Neural crest cell (in vitro differentiated cells): ENCODE measurements around the gene SAP30BP. TPM values are rescaled to one million over a fixed set of nuclear protein-coding genes. Genes with fewer than 3 reads are reported as not detected.

Experiments used
- DNase-seq: peaks from one replicate; pipeline ENCODE4 v3.0.0; 2021; ENCODE audit warnings: low read depth, mixed read lengths, low spot score
- H3K27ac Mint-ChIP-seq: one replicate; pipeline ENCODE4 v1.8.0; 2021; ENCODE audit warnings: mild to moderate bottlenecking, mixed read lengths; ENCODE audit not compliant: unreplicated experiment
- H3K27me3 Mint-ChIP-seq: 2 replicates; pipeline ENCODE4 v1.8.0; 2021; ENCODE audit warnings: low read depth, mild to moderate bottlenecking, mixed read lengths
- H3K36me3 Mint-ChIP-seq: 2 replicates; pipeline ENCODE4 v1.8.0; 2021; ENCODE audit warnings: low read depth, mild to moderate bottlenecking, mixed read lengths
- H3K4me1 Mint-ChIP-seq: 2 replicates; pipeline ENCODE4 v1.8.0; 2021; ENCODE audit warnings: mixed read lengths
- H3K4me3 Mint-ChIP-seq: one replicate; pipeline ENCODE4 v1.8.0; 2021; ENCODE audit warnings: mild to moderate bottlenecking, mixed read lengths
- H3K9me3 Mint-ChIP-seq: 2 replicates; pipeline ENCODE4 v1.8.0; 2021; ENCODE audit warnings: mixed read lengths
- CTCF ChIP-seq: fragments of 200-600 bp; sonication (generic); conservative IDR thresholded peaks from 2 replicates; pipeline ENCODE4 v1.5.0; 2021; ENCODE audit warnings: antibody characterized with exemption, mild to moderate bottlenecking
- total RNA-seq: library from RNA; stranded (reverse); gene quantifications from 2 replicates; pipeline ENCODE4 v1.2.1, GENCODE V29; 2021

The SAP30BP gene
- total RNA-seq, 1 donor from 2014 or later: 113 TPM

- Mint-ChIP-seq H3K4me3 (no peak overlapping the region), H3K4me1 (no peaks in the 10 kb centered on the region), H3K27ac (no peak overlapping the region), H3K9me3 (no peaks in the 10 kb centered on the region), H3K36me3 (peaks cover 2% of the 10 kb centered on the region), H3K27me3 (peaks cover 35% of the 10 kb centered on the region)
- no peak for TF ChIP-seq CTCF
- DNase-seq: no peak
Observed at GRCh38 chr17:75712446-75712845, 45.3 kb downstream of the SAP30BP start.

- H3K4me3 Mint-ChIP-seq: no peak overlapping the region
- TF ChIP-seq CTCF: no peak
- H3K4me1 Mint-ChIP-seq: no peaks in the 10 kb centered on the region
- H3K27ac Mint-ChIP-seq: no peak overlapping the region
- no peak for DNase-seq
- H3K27me3 Mint-ChIP-seq: peaks cover 69% of the 10 kb centered on the region
- H3K36me3 Mint-ChIP-seq: no peaks in the 10 kb centered on the region
- H3K9me3 Mint-ChIP-seq: no peaks in the 10 kb centered on the region
Observed at GRCh38 chr17:75719732-75720131, 52.6 kb downstream of the SAP30BP start.

GRCh38 chr17:75720656-75721462, 53.7 kb downstream of the SAP30BP start, which contains the start of gene ITGB4:
Gene ITGB4, plus strand, starts transcription at chr17:75721459. Its CDS starts 3,245 bp downstream, at chr17:75724704.
- no peak within 1 kb of the TSS for H3K27ac Mint-ChIP-seq
- H3K36me3 Mint-ChIP-seq: no peaks in the 10 kb centered on the region
- H3K4me1 Mint-ChIP-seq: no peaks in the 10 kb centered on the region
- H3K4me3 Mint-ChIP-seq: no peak within 1 kb of the TSS
- no peak for DNase-seq
- peaks cover 66% of the 10 kb centered on the region for H3K27me3 Mint-ChIP-seq
- no peaks in the 10 kb centered on the region for H3K9me3 Mint-ChIP-seq
- TF ChIP-seq CTCF: no peak

GRCh38 chr17:75721463-75722011, 54.4 kb downstream of the SAP30BP start:
- Mint-ChIP-seq H3K4me3 (no peak overlapping the region), H3K9me3 (no peaks in the 10 kb centered on the region), H3K4me1 (no peaks in the 10 kb centered on the region), H3K27ac (no peak overlapping the region), H3K27me3 (peaks cover 60% of the 10 kb centered on the region), H3K36me3 (no peaks in the 10 kb centered on the region)
- DNase-seq: no peak
- TF ChIP-seq CTCF: no peak

- Mint-ChIP-seq H3K4me3 (no peak overlapping the region), H3K27me3 (peaks cover 55% of the 10 kb centered on the region), H3K9me3 (no peaks in the 10 kb centered on the region), H3K36me3 (no peaks in the 10 kb centered on the region), H3K4me1 (no peaks in the 10 kb centered on the region), H3K27ac (no peak overlapping the region)
- no peak for DNase-seq
- TF ChIP-seq CTCF: no peak
Observed at GRCh38 chr17:75722076-75722475, 54.9 kb downstream of the SAP30BP start.
